ENCODE results near the gene RNASEL. TPM values are rescaled to one million over a fixed set of nuclear protein-coding genes. Genes with fewer than 3 reads are reported as not detected.

RNASEL gene
- total and polyA plus RNA-seq, 2 donors (not counting 3 experiments of a cell fraction or from before 2014, with no cell fraction given) = 0.59 to 1.9 TPM

DNA sequence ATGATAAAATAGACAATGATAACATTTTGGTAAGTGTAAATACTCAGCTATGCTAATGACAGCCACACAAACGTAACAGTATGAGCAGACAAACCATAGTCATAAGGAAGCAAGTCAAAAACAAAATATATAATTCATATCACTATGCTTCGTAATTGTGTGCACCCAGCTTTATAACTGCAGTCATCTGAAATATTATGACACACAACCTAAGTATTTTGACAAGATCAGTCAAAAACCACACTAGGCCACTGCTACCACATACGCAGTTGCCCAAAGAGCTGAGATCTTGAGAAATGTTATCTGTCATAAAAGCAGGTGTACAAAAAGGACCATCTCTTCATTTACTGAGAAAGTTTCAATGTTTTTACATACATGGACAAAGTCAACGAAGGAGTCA is 26.0 kb downstream of the RNASEL start:
- no TSS peak for BruUV-seq (replicated peaks)
- Histone ChIP-seq H3K36me3 (ENCODE audit: control insufficient read depth in 2 of 2, extremely low read depth in 1 of 2, insufficient read depth in 2 of 2, low read length in 2 of 2) (no peaks in the 10 kb centered on the region), H3K9me3 (replicated peaks; ENCODE audit: control insufficient read depth, insufficient read depth, low read length) (no peaks in the 10 kb centered on the region), H3K27ac (ENCODE audit: insufficient read depth, low read depth, low read length) (no peak overlapping the region), H3K4me3 (replicated peaks in 1 of 3; ENCODE audit: insufficient read depth in 1 of 3, low read depth in 1 of 3, low read length in 3 of 3) (no peak overlapping the region), H3K9me1 (replicated peaks; ENCODE audit: control insufficient read depth, extremely low read depth, insufficient read depth, low read length) (no peaks in the 10 kb centered on the region), H3K79me2 (ENCODE audit: control insufficient read depth, insufficient read depth, low read length) (no peaks in the 10 kb centered on the region), H3K9ac (replicated peaks; ENCODE audit: extremely low read depth, insufficient read depth, low read length) (no peak overlapping the region), H3K4me2 (ENCODE audit: insufficient read depth, low read length) (no peak overlapping the region), H3K27me3 (ENCODE audit: control insufficient read depth in 2 of 2, insufficient read depth in 2 of 2, low read length in 2 of 2) (no peaks in the 10 kb centered on the region), H2AFZ (ENCODE audit: low read depth, low read length) (no peak overlapping the region), H4K20me1 (replicated peaks; ENCODE audit: control insufficient read depth, extremely low read depth, insufficient read depth, low read length) (no peaks in the 10 kb centered on the region), H3K4me1 (ENCODE audit: control insufficient read depth, extremely low read depth, insufficient read depth, low read length) (no peaks in the 10 kb centered on the region)
- TF ChIP-seq GATA2 (IDR thresholded peaks at IDR 0.05; ENCODE audit: insufficient read depth, insufficient read length, low read depth, low read length) = no peak
- TF ChIP-seq, protein P1, sequence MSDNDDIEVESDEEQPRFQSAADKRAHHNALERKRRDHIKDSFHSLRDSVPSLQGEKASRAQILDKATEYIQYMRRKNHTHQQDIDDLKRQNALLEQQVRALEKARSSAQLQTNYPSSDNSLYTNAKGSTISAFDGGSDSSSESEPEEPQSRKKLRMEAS (IDR thresholded peaks at IDR 0.05; ENCODE audit: insufficient read depth, insufficient read length) = no peak
- TF ChIP-seq POLR2AphosphoS5 (IDR thresholded peaks at IDR 0.05; ENCODE audit: insufficient read depth, low read depth, low read length) = no peak
- no peak for TF ChIP-seq FOS (IDR thresholded peaks at IDR 0.05; ENCODE audit: borderline replicate concordance, insufficient read depth, low read length)
- dilution Hi-C loops (cut with MboI; ENCODE audit: extremely low pct_ligation_motif_present, low sequenced_read_pairs) (no loop called here), intact Hi-C loops (cut with micrococcal nuclease) (no loop called here)
- CTCF ChIA-PET = no interaction called here
- no peak for FAIRE-seq
- no peak for DNase-seq (ENCODE audit: low read depth, low spot score)
- POLR2A ChIA-PET = no interaction called here

DNA sequence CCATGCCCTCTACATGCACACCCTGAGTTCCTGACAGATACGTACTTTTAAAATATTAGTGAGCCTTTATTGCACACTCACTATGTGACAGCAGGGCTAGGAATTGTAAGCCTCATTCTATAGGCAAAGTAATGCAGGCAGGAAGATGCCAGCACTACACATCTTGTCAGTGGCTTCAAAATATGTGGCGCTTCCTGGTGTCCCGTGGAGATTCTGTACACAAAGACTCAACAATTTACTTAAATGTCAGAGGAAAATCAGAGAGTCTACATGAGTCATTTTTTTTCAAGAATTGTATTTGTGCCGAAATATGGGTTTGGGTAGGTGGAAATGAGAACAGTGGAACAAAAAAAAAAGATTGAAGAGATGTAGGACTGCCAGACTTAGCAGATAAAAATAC is 27.6 kb downstream of the RNASEL start:
- dilution Hi-C loops (cut with MboI; ENCODE audit: extremely low pct_ligation_motif_present, low sequenced_read_pairs) = no loop called here
- Histone ChIP-seq H3K9me1 (replicated peaks; ENCODE audit: control insufficient read depth, extremely low read depth, insufficient read depth, low read length) (no peaks in the 10 kb centered on the region), H3K9ac (replicated peaks; ENCODE audit: extremely low read depth, insufficient read depth, low read length) (no peak overlapping the region), H3K27ac (ENCODE audit: insufficient read depth, low read depth, low read length) (no peak overlapping the region), H3K4me3 (replicated peaks in 1 of 3; ENCODE audit: insufficient read depth in 1 of 3, low read depth in 1 of 3, low read length in 3 of 3) (no peak overlapping the region), H3K27me3 (ENCODE audit: control insufficient read depth in 2 of 2, insufficient read depth in 2 of 2, low read length in 2 of 2) (no peaks in the 10 kb centered on the region), H3K79me2 (ENCODE audit: control insufficient read depth, insufficient read depth, low read length) (no peaks in the 10 kb centered on the region), H3K36me3 (ENCODE audit: control insufficient read depth in 2 of 2, extremely low read depth in 1 of 2, insufficient read depth in 2 of 2, low read length in 2 of 2) (no peaks in the 10 kb centered on the region), H3K4me1 (ENCODE audit: control insufficient read depth, extremely low read depth, insufficient read depth, low read length) (no peaks in the 10 kb centered on the region), H2AFZ (ENCODE audit: low read depth, low read length) (no peak overlapping the region), H3K9me3 (replicated peaks; ENCODE audit: control insufficient read depth, insufficient read depth, low read length) (no peaks in the 10 kb centered on the region), H3K4me2 (ENCODE audit: insufficient read depth, low read length) (no peak overlapping the region), H4K20me1 (replicated peaks; ENCODE audit: control insufficient read depth, extremely low read depth, insufficient read depth, low read length) (no peaks in the 10 kb centered on the region)
- DNase-seq (ENCODE audit: low read depth, low spot score) (no peak), FAIRE-seq (no peak)
- no TSS peak for BruUV-seq (replicated peaks)
- CTCF ChIA-PET = no interaction called here
- intact Hi-C loops (cut with micrococcal nuclease) = no loop called here
- TF ChIP-seq, protein P2, sequence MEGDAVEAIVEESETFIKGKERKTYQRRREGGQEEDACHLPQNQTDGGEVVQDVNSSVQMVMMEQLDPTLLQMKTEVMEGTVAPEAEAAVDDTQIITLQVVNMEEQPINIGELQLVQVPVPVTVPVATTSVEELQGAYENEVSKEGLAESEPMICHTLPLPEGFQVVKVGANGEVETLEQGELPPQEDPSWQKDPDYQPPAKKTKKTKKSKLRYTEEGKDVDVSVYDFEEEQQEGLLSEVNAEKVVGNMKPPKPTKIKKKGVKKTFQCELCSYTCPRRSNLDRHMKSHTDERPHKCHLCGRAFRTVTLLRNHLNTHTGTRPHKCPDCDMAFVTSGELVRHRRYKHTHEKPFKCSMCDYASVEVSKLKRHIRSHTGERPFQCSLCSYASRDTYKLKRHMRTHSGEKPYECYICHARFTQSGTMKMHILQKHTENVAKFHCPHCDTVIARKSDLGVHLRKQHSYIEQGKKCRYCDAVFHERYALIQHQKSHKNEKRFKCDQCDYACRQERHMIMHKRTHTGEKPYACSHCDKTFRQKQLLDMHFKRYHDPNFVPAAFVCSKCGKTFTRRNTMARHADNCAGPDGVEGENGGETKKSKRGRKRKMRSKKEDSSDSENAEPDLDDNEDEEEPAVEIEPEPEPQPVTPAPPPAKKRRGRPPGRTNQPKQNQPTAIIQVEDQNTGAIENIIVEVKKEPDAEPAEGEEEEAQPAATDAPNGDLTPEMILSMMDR (IDR thresholded peaks at IDR 0.05; ENCODE audit: extremely low read depth in 1 of 2, insufficient read depth in 1 of 2, low read depth in 1 of 2, low read length in 2 of 2) = no peak
- TF ChIP-seq, protein P1 (IDR thresholded peaks at IDR 0.05; ENCODE audit: insufficient read depth, insufficient read length) = no peak
- TF ChIP-seq JUN (IDR thresholded peaks at IDR 0.05; ENCODE audit: borderline replicate concordance, insufficient read depth, insufficient read length, low read depth) = no peak
- no peak for TF ChIP-seq FOS (IDR thresholded peaks at IDR 0.05; ENCODE audit: borderline replicate concordance, insufficient read depth, low read length)
- no peak for TF ChIP-seq MYC (IDR thresholded peaks at IDR 0.05; ENCODE audit: low read depth, low read length)
- no peak for TF ChIP-seq GATA2 (IDR thresholded peaks at IDR 0.05; ENCODE audit: insufficient read depth, insufficient read length, low read depth, low read length)
- TF ChIP-seq EZH2 (IDR thresholded peaks at IDR 0.05; ENCODE audit: borderline replicate concordance, low read depth, low read length, severe bottlenecking) = no peak
- no peak for TF ChIP-seq POLR2AphosphoS5 (IDR thresholded peaks at IDR 0.05; ENCODE audit: insufficient read depth, low read depth, low read length)
- TF ChIP-seq POLR2A (IDR thresholded peaks at IDR 0.05; ENCODE audit: low read depth, low read length) = no peak
- POLR2A ChIA-PET = no interaction called here
